ENCODE results near the gene CCDC12.

- TF ChIP-seq POLR2AphosphoS5 (IDR thresholded peaks at IDR 0.05) (no peak), CTCF (IDR thresholded peaks at IDR 0.05) (no peak), POLR2A (IDR thresholded peaks at IDR 0.05) (no peak)
Observed at GRCh38 chr3:47016934-47017435, 40.4 kb upstream of the CCDC12 start.

Measured in sigmoid colon (tissue), 4 donors.